HG02973 (cell line): ENCODE data around the gene KIF23.
A peak's percentile ranks its signal among the peaks of the same experiment; 100 is the strongest.
"Not testable (repeated sequence)": the region's sequence is repeated elsewhere in the genome, so short reads cannot be mapped to it uniquely, and the experiment has no call there.

ENCODE experiments used
- ATAC-seq: cut with Tn5 transposase; IDR thresholded peaks from one replicate; pipeline ENCODE4 v1.9.1; 2021; ENCODE audit warnings: moderate library complexity; ENCODE audit not compliant: unreplicated experiment

KIF23 gene

GRCh38 chr15:69413822-69414700 is at the start of gene KIF23:
KIF23 (plus strand) TSS chr15:69414349; CDS start chr15:69414466, 117 bp downstream.
- peak; percentile 86 for ATAC-seq

DNA sequence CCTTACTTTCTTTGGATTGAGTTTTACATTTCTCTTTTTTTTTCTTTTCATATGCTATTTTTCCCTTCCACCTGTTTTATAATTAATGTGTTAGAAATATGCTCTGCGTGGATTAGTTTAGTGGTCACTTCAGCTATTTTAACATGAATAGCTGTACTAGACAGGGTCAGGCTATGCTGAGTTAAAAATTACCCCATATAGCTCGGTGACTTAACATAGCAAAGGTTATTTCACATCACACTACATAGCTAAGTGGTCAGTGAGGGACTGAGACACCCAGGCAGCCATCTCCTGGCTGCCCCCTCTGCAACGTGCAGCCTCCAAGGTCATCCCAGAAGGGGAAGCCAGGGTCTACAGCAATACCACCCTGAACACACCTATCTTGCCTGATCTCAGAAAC is 46.9 kb upstream of the KIF23 start:
- no peak for ATAC-seq

DNA sequence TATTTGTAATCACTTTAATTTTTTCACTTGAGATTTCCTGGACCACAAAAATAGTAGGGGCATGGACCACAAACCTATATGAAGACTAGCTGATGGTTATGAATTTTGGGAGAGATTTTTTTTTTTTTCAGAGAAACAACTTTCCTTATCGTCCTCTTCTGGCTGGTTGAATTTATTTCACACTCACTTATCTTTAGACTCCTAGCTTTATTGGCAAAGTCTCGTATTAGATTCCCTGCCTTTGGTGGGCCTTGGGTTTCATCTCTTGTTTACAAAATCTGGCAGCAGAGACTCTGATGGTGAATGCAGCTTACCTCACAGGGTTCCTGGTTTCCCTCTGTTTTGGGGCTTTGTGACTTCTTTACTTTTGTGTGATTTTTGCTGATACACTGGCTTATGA is 44.5 kb upstream of the KIF23 start:
- ATAC-seq: no peak

DNA sequence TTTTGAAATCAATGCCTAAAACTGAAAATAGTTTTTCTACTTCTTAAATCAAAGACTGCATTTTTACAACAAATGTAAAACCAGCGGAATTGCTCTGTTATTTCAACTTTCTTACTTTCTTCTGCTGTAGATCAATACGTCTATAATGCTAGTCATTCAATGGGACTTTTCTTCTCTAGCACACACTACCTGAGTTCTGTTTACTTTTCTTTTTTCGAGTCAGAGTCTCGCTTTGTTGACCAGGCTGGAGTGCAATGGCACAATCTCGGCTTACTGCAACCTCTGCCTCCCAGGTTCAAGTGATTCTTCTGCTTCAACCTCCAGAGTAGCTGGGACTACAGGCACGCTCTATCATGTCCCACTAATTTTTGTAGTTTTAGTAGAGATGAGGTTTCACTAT is 40.7 kb upstream of the KIF23 start:
- ATAC-seq: no peak

DNA sequence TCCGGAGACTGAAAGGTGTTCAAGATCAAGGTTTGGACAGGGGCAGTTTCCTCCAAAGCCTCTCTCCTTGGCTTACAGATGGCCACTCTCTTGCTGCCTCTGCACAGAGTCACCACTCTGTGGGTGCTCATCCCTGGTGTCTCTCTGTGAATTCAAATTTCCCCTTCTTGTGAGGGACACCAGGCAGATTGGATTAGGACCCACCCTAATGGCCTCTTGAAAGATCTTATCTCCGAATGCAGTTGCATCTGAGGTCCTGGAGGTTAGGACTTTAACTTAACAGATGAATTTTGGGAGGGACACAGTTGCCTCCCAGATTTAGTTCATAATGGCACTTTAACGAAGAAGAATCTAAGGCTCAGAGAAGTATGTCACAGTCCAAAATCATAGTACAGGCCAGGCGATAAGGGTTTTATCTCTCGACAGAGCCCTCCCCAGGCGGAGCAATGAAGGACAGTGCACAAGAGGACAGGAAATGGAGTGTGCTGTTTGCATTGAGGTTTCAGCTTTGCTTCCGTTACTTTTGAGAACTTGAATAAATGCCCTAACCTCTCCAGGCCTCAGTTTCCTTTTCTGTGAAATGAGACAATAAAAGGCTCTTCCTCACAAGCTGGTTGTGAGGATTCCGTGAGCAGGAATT is 38.9 kb upstream of the KIF23 start:
- no peak for ATAC-seq

DNA sequence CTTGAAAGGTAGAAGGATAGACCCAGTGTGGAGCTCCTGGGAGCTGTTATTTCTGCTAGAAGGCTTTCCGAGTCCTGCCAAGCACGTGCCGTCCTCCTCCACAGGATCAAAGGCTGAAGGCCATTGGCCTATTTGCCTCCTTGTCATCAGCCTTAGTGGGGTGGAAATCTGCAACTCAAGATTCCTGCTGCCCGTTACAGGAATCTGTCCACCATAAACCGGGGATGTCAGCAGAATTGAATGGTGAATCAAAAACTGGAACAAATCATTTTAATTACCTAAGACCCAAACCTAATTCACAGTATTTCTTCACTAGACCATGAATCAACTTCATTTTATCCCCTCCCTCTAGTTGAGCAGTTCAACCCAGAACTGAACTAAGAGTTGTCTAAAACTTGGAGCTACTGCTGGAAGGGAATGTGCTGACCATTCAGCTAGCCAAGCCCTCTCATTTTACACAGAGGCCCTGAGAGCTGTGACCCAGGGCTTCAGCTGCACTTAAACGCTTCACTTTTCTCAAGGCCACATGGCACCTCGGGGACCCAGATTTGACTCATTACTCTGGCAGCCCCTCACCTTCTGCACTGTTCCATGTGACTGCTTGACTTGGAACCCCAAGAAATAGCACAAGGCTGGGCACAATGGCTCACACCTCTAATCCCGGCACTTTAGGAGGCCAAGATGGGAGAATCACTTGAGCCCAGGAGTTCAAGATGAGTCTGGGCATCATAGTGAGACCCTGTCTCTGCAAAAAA is 36.8 kb upstream of the KIF23 start:
- no peak for ATAC-seq

GRCh38 chr15:69380100-69380725 is 33.9 kb upstream of the KIF23 start:
- no peak for ATAC-seq

DNA sequence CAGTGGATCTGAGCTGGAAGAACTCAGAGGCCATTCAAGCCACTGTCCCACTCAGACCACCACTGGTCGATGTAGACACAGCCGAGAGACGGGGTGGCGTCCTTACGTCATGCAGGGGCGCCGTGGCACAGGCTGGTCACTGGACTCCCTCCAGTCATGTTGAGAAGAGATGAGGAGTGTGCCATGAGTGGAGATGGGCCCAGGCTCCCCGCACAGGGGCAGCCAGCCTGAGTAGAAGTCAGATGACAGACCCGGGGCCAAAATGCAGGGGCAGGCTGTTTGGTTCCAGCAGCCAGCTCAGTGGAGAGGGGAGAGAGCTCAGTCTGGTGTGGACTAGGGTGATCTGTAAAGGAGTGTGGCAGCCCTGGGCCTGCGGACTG is 33.4 kb upstream of the KIF23 start:
- no peak for ATAC-seq

GRCh38 chr15:69382176-69382575 is 32.0 kb upstream of the KIF23 start:
- ATAC-seq: not testable (repeated sequence)

DNA sequence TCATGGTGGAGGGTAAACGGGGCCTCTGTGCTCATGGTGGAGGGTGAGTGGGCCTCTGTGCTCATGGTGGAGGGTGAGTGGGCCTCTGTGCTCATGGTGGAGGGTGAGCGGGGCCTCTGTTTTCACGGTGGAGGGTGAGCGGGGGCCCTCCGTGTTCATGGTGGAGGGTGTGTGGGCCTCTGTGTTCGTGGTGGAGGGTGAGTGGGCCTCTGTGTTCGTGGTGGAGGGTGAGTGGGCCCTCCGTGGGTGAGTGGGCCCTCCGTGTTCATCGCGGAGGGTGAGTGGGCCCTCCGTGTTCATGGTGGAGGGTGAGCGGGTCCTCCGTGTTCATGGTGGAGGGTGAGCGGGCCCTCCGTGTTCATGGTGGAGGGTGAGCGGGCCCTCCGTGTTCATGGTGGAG is 30.1 kb upstream of the KIF23 start:
- not testable (repeated sequence) for ATAC-seq

- no peak for ATAC-seq
Measured at GRCh38 chr15:69384626-69385598, 29.2 kb upstream of the KIF23 start.

- no peak for ATAC-seq
Measured at GRCh38 chr15:69385831-69386230, 28.3 kb upstream of the KIF23 start.

GRCh38 chr15:69386284-69386683 is 27.9 kb upstream of the KIF23 start:
- no peak for ATAC-seq

- ATAC-seq: no peak
Measured at GRCh38 chr15:69388260-69388705, 25.9 kb upstream of the KIF23 start.

- ATAC-seq: no peak
Measured at GRCh38 chr15:69389426-69389825, 24.7 kb upstream of the KIF23 start.

GRCh38 chr15:69390575-69390974 is 23.6 kb upstream of the KIF23 start:
- no peak for ATAC-seq

GRCh38 chr15:69391046-69391757 is 22.9 kb upstream of the KIF23 start:
- ATAC-seq: no peak

DNA sequence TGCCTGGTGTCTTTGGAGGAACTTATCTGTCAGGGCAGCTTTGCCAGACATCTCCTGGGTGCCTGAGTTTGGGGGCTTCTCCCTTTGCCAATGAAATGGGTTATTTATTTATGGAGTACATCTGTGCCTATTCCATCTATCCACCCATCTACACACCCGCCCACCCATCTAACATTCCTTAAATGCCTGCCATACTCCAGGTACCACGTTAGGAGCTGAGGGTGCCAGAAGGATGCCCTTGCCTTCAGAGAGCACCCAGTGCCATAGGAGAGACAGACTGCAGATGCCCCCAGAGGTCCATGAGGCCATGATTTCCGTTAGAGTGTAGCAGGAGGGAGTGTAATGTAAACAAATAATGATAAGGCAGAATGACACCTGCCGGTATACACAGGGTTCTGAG is 21.8 kb upstream of the KIF23 start:
- no peak for ATAC-seq

DNA sequence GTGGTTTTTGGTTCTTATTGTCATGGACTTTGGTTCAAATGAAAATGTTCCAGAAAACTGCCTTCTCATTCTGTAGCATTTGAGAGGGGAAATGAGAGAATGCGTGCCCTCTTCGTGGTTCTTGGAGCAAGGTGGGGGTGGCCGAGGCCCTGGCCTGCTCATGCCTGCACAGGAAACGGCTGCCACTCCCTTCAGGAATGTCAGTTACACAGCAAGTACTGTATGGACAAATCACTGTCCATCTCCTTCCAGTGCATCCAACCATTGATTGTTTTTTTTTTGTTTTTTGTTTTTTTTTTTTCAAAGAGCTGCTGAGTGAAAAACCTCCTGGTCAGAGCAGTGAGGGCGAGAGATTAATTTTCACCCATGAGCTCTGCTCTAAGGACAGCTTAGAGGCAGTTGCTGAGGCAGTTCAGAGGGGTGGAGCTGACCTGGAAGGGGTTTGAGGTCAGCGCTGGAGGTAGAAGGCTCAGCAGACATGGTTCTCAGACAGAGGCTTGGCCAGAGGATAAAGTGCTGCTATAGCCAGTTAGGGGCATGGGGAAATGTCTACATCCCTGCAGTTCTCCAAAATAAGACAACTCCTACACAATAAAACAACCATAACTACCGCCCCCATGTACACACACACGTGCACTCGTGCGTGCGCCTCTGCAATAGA is 20.2 kb upstream of the KIF23 start:
- no peak for ATAC-seq
